NB4 (cell line): ENCODE data around the gene SPON1.

ENCODE experiments used
- MYC ChIP-seq: IDR thresholded peaks from 2 replicates; pipeline ENCODE4 v1.6.1; 2011; ENCODE audit warnings: low read depth, low read length
- TF ChIP-seq, protein P1 (sequence below): IDR thresholded peaks from one replicate; pipeline ENCODE4 v1.5.1; 2012; ENCODE audit warnings: low read depth, low read length

DNA sequence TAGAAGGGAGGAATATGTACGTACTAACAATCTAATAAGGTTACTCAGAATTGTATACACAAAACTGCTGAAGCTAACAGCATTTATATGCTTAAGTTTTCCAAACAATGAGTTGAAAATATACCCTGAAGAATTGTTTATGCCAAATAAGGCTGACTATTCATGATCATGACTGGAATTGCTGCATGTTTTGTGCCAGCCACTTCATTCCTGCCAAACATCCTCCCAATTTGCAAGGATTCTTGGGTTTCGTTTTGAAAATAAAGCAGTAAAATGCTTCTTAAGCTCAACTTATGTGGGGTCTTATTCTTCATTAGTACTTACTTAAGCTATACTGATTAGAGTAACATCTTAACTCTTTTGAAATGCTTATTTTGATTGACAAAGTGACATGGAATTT, 149.0 kb downstream of the SPON1 start:
- TF ChIP-seq, protein P1, sequence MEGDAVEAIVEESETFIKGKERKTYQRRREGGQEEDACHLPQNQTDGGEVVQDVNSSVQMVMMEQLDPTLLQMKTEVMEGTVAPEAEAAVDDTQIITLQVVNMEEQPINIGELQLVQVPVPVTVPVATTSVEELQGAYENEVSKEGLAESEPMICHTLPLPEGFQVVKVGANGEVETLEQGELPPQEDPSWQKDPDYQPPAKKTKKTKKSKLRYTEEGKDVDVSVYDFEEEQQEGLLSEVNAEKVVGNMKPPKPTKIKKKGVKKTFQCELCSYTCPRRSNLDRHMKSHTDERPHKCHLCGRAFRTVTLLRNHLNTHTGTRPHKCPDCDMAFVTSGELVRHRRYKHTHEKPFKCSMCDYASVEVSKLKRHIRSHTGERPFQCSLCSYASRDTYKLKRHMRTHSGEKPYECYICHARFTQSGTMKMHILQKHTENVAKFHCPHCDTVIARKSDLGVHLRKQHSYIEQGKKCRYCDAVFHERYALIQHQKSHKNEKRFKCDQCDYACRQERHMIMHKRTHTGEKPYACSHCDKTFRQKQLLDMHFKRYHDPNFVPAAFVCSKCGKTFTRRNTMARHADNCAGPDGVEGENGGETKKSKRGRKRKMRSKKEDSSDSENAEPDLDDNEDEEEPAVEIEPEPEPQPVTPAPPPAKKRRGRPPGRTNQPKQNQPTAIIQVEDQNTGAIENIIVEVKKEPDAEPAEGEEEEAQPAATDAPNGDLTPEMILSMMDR, result no peak
- TF ChIP-seq MYC, result no peak
